LNCAP (cell line): ENCODE measurements around the gene HGF.

Experiments used
- TF ChIP-seq, protein P1 (sequence below): fragments of 450-650 bp; IDR thresholded peaks from 2 replicates; pipeline ENCODE4 v1.5.1; 2017; ENCODE audit warnings: mild to moderate bottlenecking

The HGF gene

DNA sequence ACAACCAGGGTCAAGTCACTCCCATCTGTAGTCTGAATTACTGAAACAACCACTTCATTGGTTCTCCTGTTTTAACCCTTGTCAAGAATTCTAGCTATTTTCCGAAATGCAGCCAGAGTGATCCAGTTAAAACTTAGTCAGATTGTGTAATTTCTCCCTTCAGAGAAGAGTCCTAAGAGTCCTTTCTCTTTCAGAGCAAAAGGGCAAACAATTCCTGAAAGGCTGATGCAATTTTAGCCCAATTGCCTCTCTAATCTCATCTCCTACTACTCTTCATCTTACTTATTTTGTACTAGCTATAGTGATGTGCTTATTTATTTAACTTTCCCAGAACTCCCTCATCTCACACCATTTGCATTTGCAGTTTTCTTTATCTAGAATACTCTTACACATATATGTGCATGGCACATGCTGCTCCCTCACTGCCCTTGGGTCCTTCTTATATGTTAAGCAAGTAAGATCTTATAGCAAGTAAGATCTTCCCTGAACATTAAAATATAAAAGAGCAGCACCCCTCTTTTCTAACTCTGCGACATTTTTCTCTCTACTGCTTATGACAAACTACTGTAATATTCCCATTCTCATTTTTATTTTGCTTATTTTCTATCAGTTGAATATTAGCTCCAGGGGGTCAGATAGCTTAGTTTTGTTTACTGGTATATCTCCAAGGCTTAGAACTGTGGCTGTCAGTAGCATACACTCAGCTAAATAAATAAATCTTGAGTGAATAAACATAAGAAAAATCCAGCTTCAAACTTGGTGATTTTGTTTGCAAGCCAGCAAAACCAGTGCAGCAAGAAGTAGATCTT lies 44.6 kb downstream of the HGF start:
- TF ChIP-seq, protein P1, sequence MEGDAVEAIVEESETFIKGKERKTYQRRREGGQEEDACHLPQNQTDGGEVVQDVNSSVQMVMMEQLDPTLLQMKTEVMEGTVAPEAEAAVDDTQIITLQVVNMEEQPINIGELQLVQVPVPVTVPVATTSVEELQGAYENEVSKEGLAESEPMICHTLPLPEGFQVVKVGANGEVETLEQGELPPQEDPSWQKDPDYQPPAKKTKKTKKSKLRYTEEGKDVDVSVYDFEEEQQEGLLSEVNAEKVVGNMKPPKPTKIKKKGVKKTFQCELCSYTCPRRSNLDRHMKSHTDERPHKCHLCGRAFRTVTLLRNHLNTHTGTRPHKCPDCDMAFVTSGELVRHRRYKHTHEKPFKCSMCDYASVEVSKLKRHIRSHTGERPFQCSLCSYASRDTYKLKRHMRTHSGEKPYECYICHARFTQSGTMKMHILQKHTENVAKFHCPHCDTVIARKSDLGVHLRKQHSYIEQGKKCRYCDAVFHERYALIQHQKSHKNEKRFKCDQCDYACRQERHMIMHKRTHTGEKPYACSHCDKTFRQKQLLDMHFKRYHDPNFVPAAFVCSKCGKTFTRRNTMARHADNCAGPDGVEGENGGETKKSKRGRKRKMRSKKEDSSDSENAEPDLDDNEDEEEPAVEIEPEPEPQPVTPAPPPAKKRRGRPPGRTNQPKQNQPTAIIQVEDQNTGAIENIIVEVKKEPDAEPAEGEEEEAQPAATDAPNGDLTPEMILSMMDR, result no peak

- TF ChIP-seq, protein P1, result no peak
These were observed 48.4 kb downstream of the HGF start for GRCh38 chr7:81721437-81721836.

DNA sequence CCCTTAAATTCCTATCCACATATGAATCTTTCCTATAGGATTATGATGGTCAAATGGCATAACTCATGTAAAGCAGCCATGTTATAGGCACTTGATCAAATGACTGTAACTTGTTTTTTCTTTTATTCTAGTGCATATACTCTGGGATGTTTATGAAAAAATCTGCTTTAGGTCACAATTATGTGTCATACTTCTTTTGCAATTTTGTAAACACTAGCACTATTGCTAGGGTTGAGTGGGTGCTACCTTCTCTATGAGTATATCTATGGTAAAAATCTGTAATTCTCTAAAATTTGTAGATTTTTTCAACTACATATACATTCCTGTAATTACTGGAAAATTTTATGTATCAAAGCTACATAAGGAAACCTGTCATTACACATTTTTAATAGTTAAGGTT lies 50.0 kb downstream of the HGF start:
- TF ChIP-seq, protein P1, result no peak

- TF ChIP-seq, protein P1, result peak; percentile 15; the same call in 1 of the 2 replicates
These were observed 53.8 kb downstream of the HGF start for GRCh38 chr7:81715984-81716588.

- TF ChIP-seq, protein P1, result no peak
These were observed 55.5 kb downstream of the HGF start for GRCh38 chr7:81714306-81714705.

DNA sequence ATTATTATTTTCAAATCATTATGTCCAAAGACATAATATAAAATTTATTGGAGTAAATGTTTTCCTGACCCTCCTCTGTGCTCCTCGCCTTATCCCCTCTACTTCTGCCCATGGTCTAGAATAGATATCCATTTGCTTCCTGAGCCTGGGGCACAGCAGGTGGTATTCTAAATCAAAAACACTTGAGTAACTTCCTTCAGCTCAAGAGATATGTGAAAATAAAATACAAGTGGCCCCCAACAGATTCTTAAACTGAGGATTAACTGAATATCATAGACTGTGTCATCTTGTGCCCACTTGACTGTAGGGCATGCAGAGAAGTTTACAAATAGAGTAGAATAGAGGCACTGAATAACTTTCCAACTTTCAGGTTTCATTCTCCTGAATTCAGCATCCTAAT lies 59.1 kb downstream of the HGF start:
- TF ChIP-seq, protein P1, result no peak

- TF ChIP-seq, protein P1, result no peak
These were observed 60.0 kb downstream of the HGF start for GRCh38 chr7:81709836-81710235.
